HG03097 (cell line): ENCODE measurements around the gene AMZ2.
"Not testable (repeated sequence)": the region's sequence is repeated elsewhere in the genome, so short reads cannot be mapped to it uniquely, and the experiment has no call there.

ENCODE experiments used
- ATAC-seq: cut with Tn5 transposase; IDR thresholded peaks from one replicate; pipeline ENCODE4 v1.9.1; 2021; ENCODE audit not compliant: unreplicated experiment, low FRiP score

AMZ2 gene

GRCh38 chr17:68220186-68220585, 27.7 kb upstream of the AMZ2 start:
- not testable (repeated sequence) for ATAC-seq

GRCh38 chr17:68220786-68221185, 27.1 kb upstream of the AMZ2 start:
- not testable (repeated sequence) for ATAC-seq

- ATAC-seq: no peak
Observed at GRCh38 chr17:68221786-68222185, 26.1 kb upstream of the AMZ2 start.

- ATAC-seq: no peak
Observed at GRCh38 chr17:68222606-68223005, 25.2 kb upstream of the AMZ2 start.

GRCh38 chr17:68225055-68225454, 22.8 kb upstream of the AMZ2 start:
- ATAC-seq: not testable (repeated sequence)

GRCh38 chr17:68228039-68228680, 19.7 kb upstream of the AMZ2 start:
- ATAC-seq: not testable (repeated sequence)

- no peak for ATAC-seq
Observed at GRCh38 chr17:68228817-68229570, 18.8 kb upstream of the AMZ2 start.

- ATAC-seq: no peak
Observed at GRCh38 chr17:68229619-68230018, 18.2 kb upstream of the AMZ2 start.

- ATAC-seq: not testable (repeated sequence)
Observed at GRCh38 chr17:68231131-68231530, 16.7 kb upstream of the AMZ2 start.

- ATAC-seq: no peak
Observed at GRCh38 chr17:68231541-68231940, 16.3 kb upstream of the AMZ2 start.

GRCh38 chr17:68232741-68233140, 15.1 kb upstream of the AMZ2 start:
- not testable (repeated sequence) for ATAC-seq

GRCh38 chr17:68234726-68235335, 13.0 kb upstream of the AMZ2 start:
- peak; percentile 31 for ATAC-seq

GRCh38 chr17:68235336-68235791, 12.5 kb upstream of the AMZ2 start:
- not testable (repeated sequence) for ATAC-seq

GRCh38 chr17:68237369-68238163, 10.3 kb upstream of the AMZ2 start:
- ATAC-seq: peak; percentile 52

GRCh38 chr17:68238164-68238870, 9.5 kb upstream of the AMZ2 start:
- peak; percentile 3 for ATAC-seq

- ATAC-seq: no peak
Observed at GRCh38 chr17:68238871-68239253, 9.0 kb upstream of the AMZ2 start.

GRCh38 chr17:68239632-68240366, 8.0 kb upstream of the AMZ2 start:
- ATAC-seq: no peak

- no peak for ATAC-seq
Observed at GRCh38 chr17:68246271-68247028, 1.4 kb upstream of the AMZ2 start.
